Pulmonary artery endothelial cell (primary cell): ENCODE results near the gene MARK2. TPM values are rescaled to one million over a fixed set of nuclear protein-coding genes. Genes with fewer than 3 reads are reported as not detected.

Experiments used
- DNase-seq: peaks from one replicate; pipeline ENCODE4 v3.0.0-alpha.2; 2011; ENCODE audit warnings: low read depth, low spot score
- total RNA-seq: library from RNA; depleted of rRNA; stranded (reverse); fragments of >200 nt; gene quantifications from 2 replicates; pipeline ENCODE4 v1.2.3, GENCODE V29; 2014

MARK2 gene
- total RNA-seq, 1 donor from 2014 or later = 9.2 TPM

DNA sequence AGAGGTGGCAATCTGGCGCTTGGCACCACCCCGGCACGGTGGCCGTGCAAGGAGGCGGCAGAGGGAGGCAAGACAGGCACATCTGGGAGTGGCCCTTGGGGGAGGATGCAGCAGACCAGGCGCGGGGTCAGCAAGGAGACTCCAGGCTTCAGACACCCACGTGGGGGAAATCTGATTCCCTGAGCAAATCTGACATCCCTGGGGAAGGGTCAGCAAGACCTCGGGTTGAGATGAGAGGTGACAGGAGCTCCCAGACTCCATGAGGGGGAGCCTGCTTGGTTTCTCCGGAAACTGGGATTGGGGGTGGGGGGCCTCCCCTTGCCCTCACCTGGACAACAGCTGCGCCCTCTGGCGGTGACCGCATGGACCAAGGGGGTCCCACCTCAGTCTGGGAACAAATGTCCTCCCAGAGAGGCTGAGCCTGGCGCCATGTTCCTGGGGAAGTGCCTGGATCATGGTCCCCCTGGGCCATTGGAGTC, 82.1 kb downstream of the MARK2 start:
- DNase-seq = no peak

DNA sequence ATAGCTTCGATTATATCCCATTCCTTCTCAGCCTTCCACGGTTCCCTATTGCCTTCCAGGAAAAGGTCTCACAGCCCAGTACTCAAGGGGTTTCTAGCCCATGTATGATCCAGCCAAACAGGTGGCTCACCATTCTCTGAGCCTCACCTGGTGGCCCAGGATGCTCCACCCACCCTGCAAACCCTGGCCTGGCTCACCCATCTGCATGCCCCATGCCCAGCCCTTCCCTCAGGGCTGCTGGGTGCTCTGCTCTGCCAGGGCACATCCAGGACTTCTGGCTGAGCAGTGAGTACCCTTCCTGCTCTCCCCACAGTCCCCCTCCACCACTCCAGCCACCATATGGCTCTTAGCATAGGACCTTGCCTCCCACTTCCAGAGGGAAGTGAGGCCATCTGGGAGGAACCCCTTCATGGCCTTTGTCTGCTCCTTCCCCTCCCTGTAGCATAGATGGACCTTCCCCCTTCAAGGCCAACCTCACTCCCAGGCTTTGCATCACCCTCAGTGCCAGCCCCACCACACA, 83.8 kb downstream of the MARK2 start:
- no peak for DNase-seq

DNA sequence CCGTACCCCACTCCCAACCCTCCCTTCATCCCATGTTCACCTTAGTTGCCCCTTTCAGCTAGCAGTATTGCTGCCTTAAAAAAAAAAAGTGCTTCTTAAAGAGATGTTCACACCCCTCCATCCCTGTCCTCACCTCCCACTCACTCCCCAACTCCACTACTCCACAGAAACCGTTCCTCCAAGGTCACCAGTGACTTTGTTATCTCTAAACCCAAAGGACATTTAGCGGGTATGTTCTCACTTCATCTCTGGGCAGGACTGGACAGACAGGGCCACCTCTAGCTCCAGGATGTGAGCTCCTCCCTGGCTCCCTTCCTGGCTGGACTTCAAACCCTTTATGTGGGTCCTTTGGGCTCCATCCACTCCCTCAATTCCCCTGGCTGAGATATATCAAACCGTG, 84.4 kb downstream of the MARK2 start:
- DNase-seq = no peak

DNA sequence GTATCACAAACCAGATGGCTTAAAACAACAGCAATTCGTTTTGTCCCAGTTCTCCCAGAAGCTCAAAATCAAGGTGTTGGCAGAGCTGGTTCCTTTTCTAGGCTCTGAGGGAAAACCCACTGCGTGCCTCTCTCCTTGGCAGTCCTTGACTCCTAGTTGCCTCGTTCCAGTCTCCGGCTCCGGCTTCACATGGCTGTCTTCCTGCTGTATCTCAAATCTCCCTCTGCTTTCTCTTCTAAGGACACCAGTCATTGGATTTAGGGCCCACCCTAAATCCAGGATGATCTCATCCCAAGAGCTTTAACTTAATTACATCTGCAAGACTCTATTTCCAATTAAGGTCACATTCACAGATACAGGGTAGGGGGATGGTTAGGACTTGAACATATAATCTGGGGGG, 90.7 kb downstream of the MARK2 start:
- DNase-seq = no peak

DNA sequence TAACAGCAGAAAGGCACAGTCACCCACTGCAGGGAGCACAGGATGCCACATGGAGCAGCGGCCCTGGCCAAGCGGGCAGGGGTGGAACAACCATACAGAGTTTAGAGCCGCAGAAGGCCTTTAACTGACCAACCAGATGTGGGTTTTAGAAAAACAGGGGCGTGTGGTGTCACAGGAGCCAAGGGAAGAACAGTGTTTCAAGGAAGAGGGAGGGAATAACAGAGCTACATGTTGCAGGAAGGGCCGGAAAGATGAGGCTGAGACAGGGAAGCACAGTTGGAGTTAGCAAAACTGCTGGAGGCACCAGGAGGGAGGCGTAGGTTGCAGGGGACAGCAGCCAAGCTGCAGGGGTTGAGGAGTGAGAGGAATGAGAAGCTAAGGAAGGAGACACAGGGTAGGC, 92.1 kb downstream of the MARK2 start:
- no peak for DNase-seq

DNA sequence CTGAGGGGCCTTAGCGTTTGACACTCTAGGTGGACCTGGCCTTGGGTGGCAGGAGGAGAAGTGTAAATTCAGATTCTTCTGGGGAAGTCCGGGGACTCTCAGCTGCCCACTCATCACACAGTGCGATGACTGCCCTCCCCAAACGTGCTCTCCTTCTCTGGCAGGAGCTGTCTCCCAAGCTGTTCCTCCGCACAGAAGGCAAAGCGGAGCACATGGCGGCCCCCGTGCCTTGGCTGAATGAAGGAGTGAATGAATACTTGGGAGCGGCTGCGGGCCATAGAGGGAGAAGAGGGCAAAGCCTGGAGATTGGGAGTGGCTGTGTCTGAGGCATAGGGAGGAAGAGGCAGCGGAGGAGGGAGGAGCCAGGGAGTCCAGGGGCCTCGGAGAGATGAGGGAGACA, 93.0 kb downstream of the MARK2 start:
- no peak for DNase-seq

DNA sequence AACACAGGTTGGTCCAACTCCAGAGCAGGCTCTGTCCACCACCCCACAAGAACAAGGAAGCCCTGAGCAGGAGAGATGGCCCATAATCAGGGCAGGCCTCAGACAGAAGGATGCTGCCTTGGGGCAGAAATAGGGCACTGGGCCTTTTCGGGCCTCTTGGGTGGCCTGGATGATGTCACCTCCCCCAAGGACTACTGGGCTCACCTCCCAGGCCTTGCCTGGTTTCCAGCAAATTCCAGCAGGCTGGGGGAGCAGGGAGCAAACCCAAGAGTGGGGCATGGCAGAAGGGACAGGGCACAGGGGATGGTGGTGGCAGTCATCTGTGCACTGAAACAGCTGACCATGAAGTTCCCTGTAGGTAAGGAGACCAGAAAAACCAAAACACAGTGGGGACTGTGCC, 94.5 kb downstream of the MARK2 start:
- no peak for DNase-seq

DNA sequence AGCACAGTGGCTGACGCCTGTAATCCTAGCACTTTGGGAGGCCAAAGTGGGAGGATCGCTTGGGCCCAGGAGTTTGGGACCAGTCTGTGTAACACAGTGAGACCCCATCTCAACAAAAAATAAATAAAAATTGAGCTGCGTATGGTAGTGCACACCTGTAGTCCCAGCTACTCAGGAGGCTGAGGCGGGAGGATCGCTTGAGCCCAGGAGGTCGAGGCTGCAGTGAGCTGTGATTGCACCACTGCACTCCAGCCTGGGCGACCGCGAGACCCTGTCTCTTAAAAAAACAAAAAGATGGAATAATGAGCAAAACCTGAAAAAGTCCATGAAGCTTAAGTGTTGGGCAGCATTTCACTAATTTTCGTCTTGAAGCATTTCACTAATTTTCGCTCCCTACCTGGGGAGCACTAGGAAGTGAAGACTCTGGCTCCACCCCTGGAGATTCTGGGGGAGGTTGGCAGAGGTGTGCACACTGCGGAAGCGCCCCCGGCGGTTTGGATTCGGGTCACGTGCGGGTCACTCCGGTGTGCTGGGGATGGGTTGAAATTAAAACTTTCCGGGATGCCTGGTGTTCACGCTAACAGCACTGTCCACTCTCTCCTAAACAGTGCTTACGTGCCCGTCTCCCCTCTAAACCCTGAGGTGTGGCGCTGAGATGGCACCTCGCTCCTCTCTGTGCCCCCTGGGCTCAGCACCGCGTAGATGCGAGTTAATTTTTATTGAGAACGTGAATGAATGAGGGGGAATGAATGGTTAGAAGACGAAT, 99.0 kb downstream of the MARK2 start:
- DNase-seq = no peak

DNA sequence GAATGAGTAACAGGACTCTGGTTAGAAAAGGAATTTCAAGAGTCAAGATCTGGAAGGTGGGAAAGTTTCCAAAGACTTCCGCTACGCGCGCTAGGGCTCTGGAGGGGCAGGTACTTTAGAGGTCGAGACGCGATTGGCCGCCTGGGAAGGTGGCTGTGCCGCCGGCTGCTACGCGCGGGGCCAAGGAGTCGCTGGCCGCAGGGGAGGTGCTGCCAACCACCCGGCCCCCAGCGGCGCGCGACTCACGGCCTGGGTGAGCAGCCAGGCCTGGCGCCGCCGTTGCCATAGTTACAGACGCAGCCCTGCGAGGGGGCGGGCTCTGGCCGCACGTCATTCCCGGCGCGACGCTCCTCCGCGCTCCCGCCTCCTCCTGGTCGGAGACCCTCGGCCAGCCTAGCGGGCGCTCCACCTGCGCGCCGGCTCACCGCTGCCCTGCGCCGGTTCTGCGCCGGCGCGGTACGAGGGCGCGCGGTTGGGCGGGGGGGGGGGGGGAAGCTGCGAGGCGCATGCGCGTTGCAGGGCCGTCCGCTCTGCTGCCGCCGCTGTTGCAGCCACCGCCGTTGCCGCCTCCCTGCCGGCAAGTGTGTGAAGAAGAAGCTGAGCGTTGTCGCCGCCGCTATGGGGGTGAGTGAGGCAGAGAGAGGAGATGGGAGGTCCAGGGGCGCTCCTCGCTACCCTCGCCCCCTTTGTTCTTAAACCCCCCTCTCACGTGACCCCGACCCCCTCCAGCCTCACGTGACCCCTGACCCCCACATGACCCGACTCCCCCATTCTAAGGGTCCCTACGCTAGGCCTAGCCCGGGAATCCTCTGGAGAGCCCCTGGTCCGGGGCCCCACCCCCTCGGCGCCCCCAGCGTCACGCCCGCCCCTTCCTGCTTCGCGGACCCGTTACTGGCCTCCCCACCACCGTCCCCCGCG, 99.8 kb downstream of the MARK2 start, which contains the start of gene NAA40:
NAA40 (plus strand) TSS at position 524 of the 918 bp plus-strand sequence; CDS start at position 619, 95 bp downstream.
- peak; percentile 80 for DNase-seq

DNA sequence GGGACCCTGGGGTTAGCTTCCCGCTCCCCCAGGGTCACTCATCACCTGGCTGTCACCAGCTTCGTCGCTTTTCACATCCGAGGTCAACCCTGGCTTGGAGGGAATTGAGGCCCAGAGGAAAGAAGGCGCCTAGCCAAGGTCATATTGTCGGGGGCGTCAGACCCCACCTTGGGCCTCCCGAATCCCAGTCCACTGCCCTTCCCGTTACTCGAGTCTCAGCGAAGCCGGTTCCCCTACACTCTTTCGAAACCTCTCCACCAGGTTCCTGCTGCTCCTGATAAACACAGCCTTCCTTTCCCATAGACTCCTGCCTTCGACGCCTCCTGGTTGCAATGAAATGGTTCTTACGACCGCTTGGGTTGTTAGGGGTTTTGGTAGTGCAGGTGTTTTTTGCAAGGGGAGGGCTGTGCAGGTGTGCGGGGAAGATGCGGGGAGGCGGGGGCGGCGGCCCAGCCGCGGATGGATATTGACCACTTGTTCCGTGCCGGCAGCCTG, 100.5 kb downstream of the MARK2 start:
- DNase-seq = no peak

DNA sequence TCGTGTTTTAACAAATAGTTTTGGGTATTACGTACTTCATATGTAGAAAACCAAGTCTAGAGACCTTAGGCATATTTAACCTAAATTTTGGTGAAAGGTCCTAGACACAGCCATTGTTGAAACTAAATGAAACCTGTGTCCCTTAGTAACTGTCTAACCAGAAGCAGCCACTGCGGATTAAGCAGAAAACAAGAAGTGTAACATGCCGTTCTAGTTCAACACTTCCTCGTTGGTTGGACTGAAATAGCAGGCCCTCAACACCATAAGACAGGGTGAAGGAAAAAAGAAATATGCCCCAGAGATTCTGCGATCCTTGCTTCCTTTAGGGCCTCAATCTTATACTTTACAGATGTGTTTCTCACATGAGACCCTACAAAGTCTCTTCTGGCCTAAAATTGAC, 101.9 kb downstream of the MARK2 start:
- no peak for DNase-seq

DNA sequence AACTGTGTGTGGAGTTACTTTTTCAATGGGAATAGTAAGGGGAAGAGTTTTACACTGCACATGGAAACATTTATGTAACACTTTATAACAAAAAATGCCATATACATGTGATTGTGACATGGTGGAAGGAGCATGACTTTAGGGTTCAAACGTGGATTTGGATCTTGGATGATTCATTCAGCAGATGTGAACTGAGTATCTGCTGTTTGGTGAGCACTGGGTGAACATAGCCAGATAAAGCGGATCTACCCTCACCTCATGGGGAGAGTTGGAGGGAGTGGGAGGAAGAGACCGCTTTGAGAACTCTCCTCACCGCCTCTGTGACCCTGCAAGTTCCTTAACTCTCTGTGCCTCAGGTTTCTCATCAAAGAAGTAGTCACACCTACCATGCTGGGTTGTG, 103.0 kb downstream of the MARK2 start:
- DNase-seq = no peak

DNA sequence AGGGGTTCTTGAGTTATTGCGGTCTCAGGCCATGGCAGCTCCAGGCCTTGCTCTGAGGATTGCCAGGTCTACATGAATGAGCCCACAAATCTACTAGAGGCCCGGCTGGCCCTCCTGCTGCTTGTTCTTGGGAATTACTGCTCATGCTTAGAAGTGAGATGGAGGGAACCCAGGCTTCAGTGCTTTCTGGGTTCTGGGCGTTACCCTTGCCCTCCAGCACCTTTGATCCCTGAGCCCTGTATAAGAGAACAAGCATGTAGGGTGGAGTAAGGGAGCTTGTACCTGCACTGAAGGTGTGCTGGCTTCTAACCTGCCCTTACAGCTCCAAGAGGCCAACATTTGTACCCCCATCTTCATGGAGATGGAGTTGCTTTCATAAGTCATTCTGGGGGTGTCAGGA, 103.9 kb downstream of the MARK2 start:
- no peak for DNase-seq

DNA sequence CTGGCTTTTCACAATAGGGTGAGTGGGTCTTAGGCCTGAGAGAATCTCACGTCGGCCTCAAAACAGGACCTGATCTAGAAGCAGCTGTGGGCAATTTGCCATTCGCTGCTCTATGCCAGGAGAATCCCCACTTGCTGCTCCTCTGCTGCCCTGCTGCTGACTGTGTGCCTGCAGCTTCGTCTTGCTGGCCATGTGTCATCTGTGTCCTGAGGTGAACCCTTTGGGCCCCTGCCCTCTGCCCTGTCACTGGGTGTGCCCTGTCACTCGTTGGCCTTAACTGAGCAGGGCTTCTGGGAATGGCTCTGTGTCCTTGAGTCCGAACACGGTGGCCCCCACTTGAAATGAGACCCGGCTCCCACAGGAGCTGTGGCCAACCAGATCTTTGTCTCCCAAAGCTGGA, 106.1 kb downstream of the MARK2 start:
- no peak for DNase-seq

DNA sequence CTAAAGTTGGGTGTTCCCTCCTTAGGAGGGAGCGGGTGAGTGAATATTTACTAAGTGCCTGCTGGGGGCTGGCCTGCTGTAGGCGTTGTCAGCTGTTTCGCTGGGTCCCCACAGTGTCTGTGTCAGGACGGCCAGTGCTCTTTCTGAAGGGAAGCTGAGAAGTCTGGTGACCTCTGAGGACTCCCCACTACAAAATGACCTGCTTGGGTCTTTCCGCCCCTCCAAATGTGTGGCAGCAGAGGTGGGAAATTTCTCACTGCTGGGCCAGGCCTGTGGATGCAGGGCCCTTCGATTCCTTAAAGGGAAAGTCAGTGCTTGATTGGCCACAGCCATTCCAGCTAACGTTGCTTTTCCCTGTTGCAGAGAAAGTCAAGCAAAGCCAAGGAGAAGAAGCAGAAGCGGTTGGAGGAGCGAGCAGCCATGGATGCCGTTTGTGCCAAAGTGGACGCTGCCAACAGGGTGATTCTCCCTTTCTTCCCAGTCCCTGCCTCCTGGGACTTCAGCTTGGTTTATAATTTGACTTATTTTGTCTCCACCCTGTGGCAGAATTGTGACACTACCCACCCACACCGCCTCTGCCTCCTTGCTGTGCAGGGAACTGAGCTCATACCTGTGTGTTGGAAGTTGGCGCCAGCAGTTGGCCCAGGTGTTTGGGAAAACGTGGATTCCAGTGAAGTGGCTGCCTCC, 106.7 kb downstream of the MARK2 start:
- peak; percentile 15 for DNase-seq

DNA sequence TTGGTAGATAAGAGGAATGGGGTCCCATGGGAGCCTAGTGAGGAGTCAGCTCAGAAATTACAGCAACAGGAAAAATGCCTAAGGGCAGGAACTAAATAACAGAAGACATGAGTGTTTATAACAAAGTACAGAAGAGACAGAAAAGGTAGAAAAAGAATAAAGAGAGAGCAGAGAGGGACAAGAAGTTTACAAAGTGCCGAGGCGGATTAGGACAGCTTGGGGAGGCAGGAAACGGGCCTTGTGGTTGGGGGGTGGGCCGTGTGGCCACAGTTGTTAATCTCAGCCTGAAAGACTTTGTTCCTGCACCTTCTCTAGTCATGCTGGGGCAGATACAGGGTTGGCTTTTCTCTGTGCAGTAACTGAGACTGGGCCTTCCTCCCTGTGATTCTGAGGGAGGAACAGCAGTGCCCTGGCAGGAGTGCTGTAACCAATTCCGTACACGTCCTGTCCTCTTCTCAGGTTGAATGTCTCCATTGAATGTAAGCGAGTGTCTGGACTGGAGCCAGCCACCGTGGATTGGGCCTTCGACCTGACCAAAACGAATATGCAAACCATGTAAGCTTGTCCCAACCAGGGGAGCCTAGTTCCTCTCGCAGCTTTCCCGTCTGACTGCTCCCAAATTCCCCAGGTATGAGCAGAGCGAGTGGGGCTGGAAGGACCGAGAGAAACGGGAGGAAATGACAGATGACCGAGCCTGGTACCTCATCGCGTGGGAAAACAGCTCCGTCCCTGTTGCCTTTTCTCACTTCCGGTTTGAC, 113.0 kb downstream of the MARK2 start:
- DNase-seq = no peak

DNA sequence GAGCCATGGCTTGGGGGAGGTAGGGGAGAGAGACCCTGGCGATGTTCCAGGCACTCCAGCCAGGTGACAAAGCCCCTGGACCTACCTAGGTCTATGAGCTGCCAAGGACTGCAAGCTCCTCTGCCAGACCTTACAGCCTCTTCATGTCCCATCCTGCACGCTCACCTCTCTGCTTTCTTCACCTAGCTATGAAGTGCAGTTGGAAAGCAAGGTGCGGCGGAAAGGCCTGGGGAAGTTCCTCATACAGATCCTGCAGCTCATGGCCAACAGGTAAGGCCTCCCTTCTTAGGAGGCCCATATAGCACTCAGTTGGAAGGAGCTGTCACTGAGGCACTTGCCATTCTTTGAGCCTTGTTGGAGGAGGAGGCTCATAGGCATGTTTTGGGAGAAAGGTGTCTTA, 113.7 kb downstream of the MARK2 start:
- DNase-seq = no peak

DNA sequence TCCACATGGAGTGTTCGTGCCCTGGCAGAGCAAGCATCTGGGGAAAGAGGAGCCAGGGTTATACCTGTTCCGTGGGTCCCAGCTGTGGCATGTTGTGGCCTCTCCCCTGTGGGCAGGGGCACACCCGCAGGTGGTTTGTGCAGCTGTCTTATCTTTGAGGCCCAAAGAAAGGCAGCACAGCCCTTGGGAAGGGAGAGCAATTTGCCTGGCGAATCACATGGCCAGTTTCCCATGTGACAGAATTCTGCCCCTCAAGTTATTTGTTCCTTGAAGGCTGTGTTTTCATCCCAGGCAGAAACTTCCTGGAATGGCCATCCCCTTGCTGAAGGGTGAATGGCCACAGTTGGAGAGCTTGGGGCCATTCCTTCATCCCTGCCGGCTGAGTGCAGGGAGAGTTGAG, 119.1 kb downstream of the MARK2 start:
- no peak for DNase-seq
